Head of caudate nucleus (tissue), 42 donors: ENCODE measurements around the gene TEAD1.

Source experiments
- DNase-seq, 42 donors: peaks; one replicate each; pipeline versions ENCODE4 v3.0.0 to v3.0.0-alpha.2; 2020 to 2021; ENCODE audit warnings: mixed read lengths in 7 of 42
- intact Hi-C: fragments of 100-400 bp; cut with DNase I; formaldehyde crosslinking; loops from one replicate; pipeline ENCODE4 v1.15.0; 2022

Gene TEAD1

GRCh38 chr11:12918667-12919066 lies 244.4 kb downstream of the TEAD1 start:
- no peak for DNase-seq
- intact Hi-C loops = loop anchor here (10.0 kb wide), 1 partner anchor 236 kb away; no protein-coding TSS in a partner anchor

- intact Hi-C loops = no loop called here
- DNase-seq = no peak
Observed at GRCh38 chr11:12922418-12922817, 248.2 kb downstream of the TEAD1 start.

GRCh38 chr11:12922980-12923507 lies 248.8 kb downstream of the TEAD1 start:
- intact Hi-C loops = no loop called here

GRCh38 chr11:12924650-12925049 lies 250.4 kb downstream of the TEAD1 start:
- no peak for DNase-seq
- intact Hi-C loops = no loop called here

More at GRCh38 chr11:12922980-12923507, 248.8 kb downstream of the TEAD1 start:
- DNase-seq = no peak

GRCh38 chr11:12925520-12925919 lies 251.3 kb downstream of the TEAD1 start:
- no peak for DNase-seq
- intact Hi-C loops = no loop called here

GRCh38 chr11:12927221-12927620 lies 253.0 kb downstream of the TEAD1 start:
- DNase-seq = no peak
- intact Hi-C loops = no loop called here

- DNase-seq = no peak
- intact Hi-C loops = no loop called here
Observed at GRCh38 chr11:12927886-12928285, 253.7 kb downstream of the TEAD1 start.

GRCh38 chr11:12930850-12931249 lies 256.6 kb downstream of the TEAD1 start:
- intact Hi-C loops = no loop called here
- DNase-seq = no peak

GRCh38 chr11:12932485-12932884 lies 258.3 kb downstream of the TEAD1 start:
- no peak for DNase-seq
- intact Hi-C loops = no loop called here

- DNase-seq = no peak
- intact Hi-C loops = no loop called here
Observed at GRCh38 chr11:12936200-12936599, 262.0 kb downstream of the TEAD1 start.

- intact Hi-C loops = no loop called here
- DNase-seq = no peak
Observed at GRCh38 chr11:12938590-12939247, 264.5 kb downstream of the TEAD1 start.

GRCh38 chr11:12941671-12942070 lies 267.4 kb downstream of the TEAD1 start:
- intact Hi-C loops = no loop called here
- DNase-seq = peak in 3 of 42 donors; percentile 26 to 50 (median 49)

- DNase-seq = no peak
- intact Hi-C loops = no loop called here
Observed at GRCh38 chr11:12942157-12942556, 267.9 kb downstream of the TEAD1 start.

- DNase-seq = no peak
- intact Hi-C loops = no loop called here
Observed at GRCh38 chr11:12943311-12943710, 269.1 kb downstream of the TEAD1 start.

GRCh38 chr11:12944889-12945288 lies 270.7 kb downstream of the TEAD1 start:
- intact Hi-C loops = no loop called here

GRCh38 chr11:12949453-12949852 lies 275.2 kb downstream of the TEAD1 start:
- intact Hi-C loops = no loop called here

More at GRCh38 chr11:12944889-12945288, 270.7 kb downstream of the TEAD1 start:
- no peak for DNase-seq

GRCh38 chr11:12950670-12951069 lies 276.4 kb downstream of the TEAD1 start:
- intact Hi-C loops = no loop called here
- DNase-seq = no peak

More at GRCh38 chr11:12949453-12949852, 275.2 kb downstream of the TEAD1 start:
- DNase-seq = no peak

GRCh38 chr11:12951376-12951775 lies 277.2 kb downstream of the TEAD1 start:
- intact Hi-C loops = no loop called here

GRCh38 chr11:12952094-12952493 lies 277.9 kb downstream of the TEAD1 start:
- intact Hi-C loops = no loop called here

More at GRCh38 chr11:12951376-12951775, 277.2 kb downstream of the TEAD1 start:
- DNase-seq = no peak

GRCh38 chr11:12958986-12959385 lies 284.8 kb downstream of the TEAD1 start:
- intact Hi-C loops = no loop called here
- no peak for DNase-seq

More at GRCh38 chr11:12952094-12952493, 277.9 kb downstream of the TEAD1 start:
- DNase-seq = no peak

- DNase-seq = no peak
- intact Hi-C loops = loop anchor here (5.0 kb wide), 1 partner anchor 191 kb away; no protein-coding TSS in a partner anchor
Observed at GRCh38 chr11:12961615-12962014, 287.4 kb downstream of the TEAD1 start.
